ENCODE results near the gene CUL4B.
A peak's percentile ranks its signal among the peaks of the same experiment; 100 is the strongest.
"Not testable (repeated sequence)": the region's sequence is repeated elsewhere in the genome, so short reads cannot be mapped to it uniquely, and the experiment has no call there.

Gene CUL4B

DNA sequence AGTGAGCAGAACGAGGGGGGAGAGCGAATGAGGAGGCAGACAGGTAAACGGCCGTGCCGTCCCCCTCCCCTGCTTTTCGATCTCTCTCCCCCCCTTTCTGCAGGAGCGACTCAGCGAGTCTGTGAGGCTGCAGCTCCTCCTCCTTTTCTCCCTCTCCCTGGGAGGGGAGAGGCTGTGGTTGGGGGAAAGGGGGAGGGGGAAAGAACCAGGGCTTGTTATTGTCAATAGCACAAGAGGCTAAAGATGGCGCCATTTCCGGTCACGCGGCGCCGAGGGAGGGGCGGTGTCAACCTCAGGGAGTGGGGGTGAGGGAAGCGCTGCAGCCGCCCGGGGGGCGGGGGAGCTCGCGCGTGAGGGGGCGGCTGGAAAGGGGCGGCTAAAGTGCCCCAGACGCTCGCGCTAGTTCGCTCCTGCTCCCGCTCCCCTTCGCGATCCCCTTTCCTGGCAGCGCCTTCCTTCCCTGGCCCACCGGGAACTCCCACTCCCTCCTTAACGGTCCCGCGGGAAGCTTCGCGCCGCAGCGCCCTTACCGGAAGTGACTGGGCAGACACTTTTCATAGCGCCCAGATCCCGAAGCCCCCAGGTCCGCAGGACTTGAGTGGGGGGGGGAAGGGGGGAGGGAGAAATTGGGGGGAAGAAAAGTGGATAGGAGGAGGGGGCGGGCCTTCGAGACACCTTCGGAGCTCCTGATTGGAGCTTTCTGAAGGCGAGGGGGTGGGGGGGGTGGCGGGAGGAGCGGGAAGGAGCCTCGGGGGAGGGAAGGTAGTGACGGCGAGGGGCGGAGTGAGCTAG, at the start of gene CUL4B:
Gene CUL4B, minus strand, starts transcription at position 121 of the 792 bp plus-strand sequence. CDS start 324 bp downstream, outside the sequence.
- peak; percentile 74 to 84 for DNase-seq (ENCODE audit: low read depth in 2 of 2)

DNA sequence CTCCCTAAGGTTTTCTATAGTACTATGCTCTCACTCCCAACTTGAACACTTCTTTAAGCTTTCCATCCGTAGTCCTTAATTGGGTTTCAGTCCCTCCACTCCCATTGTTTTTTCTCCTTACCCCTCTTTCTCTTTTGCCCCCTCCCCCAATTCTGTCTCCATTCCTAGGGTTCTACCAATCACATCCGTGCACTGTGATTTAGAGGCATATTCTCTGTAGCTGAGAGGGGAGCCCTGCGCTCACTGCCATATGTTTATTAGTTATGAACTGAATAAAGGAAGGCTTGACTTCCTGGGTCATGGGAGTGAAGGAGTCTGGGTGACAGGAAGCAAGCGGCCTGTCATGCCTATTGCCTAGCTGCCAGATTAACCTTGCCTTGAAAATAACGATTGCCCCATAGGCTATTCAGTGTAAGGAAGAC, 43.6 kb upstream of the CUL4B start:
- no peak for DNase-seq (ENCODE audit: low read depth in 2 of 2)

DNA sequence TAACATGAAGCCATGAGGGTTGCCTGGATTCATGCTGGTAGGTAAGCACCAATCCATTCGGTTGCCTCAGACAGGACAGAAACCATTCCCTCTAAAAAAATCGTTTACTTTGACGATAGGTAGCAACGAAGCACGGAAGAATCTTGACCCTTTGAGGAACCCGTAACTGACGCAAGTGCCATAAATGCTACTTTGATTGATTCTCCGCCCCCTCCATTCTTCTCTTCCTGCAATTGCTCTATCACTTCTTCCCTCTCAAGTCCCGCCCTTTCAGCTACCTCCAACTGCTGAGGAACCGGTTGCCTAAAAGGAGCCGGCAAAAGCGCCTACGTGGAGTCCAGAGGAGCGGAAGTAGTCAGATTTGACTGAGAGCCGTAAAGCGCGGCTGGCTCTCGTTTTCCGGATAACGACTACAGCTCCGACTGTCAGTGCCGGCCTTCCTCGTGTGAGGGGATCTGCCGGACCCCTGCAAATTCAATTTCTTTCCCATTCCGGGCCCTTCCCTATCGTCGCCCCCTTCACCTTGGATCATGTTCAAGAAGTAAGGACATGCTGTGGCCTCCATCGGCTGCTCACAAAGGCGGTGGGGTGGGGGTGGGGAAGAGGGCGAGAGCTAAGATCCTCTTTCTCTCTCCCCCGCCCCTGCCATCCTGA, 43.1 kb upstream of the CUL4B start, which contains the start of gene MCTS1:
Gene MCTS1, plus strand, starts transcription at position 395 of the 654 bp plus-strand sequence. Its CDS starts 136 bp downstream, at position 531.
- DNase-seq (ENCODE audit: low read depth in 2 of 2): peak; percentile 31 to 58

DNA sequence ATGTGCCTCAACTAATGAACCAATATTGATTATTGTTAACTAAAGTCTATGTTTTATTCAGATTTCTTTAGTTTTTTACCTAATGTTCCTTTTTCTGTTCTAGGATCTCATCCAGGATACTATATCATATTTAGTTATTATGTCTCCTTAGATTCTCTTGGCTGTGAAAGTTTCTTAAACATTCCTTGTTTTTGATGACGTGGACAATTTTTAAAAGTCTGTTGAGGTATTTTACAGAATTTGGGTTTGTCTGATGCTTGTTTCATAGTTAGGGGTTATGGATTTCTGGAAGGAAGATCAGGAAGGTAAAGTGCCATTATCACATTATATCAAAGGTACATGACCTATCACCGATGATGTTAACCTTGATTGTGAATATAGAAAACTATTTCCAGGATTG, 24.9 kb upstream of the CUL4B start:
- no peak for DNase-seq (ENCODE audit: low read depth in 2 of 2)

DNA sequence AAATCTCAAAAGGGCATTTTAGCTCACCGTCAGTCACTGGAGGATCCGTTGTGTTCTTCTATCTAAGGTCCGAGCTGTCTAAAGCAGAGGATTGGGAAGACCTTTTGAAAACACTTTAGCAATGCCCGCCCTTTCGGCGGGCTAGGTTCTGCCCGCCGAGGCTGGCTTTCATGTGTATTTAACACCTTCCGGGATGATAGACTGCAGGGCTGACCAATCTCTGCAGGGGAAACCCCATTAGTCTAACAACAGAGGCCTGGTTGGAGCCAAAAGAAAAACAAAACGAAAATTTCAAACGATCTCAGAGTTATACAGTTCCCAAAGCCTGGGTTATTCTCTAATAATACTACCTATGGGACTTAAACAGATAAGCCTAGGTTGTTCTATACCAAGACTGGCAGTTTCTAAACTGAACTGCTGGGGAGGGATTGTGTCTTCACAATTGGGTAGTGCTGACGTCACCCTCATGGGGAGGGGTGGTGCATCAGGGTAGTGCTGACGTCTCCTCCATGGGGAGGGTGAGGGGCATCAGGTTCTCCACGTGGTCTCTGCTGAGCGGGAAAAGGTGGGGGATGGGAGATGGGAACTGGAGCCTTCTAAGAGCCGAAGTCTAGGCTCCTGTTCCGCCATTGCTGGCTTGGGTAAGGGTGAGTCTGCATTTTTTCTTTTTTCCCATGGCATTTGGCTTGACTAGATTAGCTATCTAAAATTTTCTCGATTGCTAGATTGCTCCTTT, 14.8 kb upstream of the CUL4B start:
- no peak for DNase-seq (ENCODE audit: low read depth in 2 of 2)

DNA sequence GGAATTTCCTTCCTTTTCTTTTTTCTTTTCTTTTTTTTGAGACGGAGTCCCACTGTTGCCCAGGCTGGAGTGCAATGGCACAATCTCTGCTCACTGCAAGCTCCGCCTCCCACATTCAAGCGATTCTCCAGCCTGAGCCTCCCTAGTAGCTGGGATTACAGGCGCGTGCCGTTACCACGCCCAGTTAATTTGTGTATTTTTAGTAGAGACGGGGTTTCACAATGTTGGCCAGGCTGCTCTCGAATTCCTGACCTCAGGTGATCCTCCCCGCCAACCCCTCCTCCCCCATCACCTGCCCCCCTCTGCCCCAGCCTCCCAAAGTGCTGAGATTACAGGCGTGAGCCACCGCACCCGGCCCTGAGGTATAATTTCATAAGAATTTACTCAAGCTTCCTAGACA, 13.0 kb upstream of the CUL4B start:
- not testable (repeated sequence) for DNase-seq (ENCODE audit: low read depth in 2 of 2)

DNA sequence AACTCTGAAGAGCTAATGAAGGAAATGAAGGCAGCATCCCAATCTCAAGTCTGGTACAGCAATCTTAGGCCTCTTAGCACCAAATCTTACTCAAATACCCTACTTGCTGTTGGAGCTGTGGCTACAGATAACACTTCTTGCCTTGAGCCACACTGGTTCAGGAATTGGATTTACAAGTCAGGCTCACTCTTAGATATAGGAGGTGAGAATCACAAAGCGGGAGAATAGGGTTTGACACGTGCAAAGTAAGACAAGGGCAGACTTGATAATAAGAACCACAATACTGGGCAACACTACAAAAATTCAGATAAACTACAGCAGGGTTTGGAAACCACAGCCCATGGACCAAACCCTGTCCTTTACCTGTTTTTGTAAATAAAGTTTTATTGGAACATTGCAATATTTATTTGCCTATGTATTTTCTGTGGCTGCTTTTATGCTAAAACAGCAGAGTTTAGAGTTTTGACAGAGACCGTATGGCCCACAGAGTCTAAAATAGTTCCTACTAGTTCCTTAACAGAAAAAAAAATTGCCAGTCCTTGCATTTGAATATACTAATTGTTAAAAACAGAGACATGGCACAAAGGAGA, 9.3 kb upstream of the CUL4B start:
- DNase-seq (ENCODE audit: low read depth in 2 of 2): no peak

DNA sequence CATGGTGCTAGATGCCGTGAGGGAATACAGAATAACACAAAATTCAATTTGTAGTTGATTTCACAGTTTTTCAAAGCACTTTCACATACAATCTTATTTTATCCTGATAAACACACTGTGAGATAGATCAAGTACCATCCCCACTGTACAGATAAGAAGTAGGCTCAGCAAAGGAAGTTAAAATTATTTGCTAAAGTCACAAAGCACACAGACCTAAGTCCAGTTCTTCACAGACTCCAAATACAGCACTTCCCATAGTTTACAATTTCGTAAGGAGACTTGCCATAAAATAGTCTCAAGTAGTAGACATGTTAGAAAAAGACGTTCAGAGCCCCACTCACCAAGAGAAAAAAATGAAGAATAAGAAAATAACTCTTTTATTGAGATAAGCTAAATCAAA, 7.8 kb upstream of the CUL4B start:
- no peak for DNase-seq (ENCODE audit: low read depth in 2 of 2)

DNA sequence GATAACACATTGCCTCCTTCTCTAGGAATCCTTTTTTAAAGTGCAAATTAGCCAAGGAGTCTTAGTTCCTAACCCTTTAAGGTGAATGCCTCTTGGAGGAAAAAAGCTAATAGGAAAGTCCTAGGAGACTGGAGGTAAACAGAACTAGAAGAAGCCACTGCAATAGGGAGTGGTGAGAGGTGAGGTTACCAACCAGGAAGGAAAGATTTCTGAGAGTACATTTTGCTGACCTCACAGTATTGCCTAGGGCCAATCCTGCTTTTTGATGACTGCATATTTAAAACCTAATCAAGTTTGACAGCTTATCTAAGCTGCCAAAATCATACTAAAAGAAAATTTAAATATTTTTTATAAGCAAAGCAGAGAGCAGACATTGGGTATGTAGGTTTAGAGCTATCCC, 7.3 kb upstream of the CUL4B start:
- no peak for DNase-seq (ENCODE audit: low read depth in 2 of 2)

DNA sequence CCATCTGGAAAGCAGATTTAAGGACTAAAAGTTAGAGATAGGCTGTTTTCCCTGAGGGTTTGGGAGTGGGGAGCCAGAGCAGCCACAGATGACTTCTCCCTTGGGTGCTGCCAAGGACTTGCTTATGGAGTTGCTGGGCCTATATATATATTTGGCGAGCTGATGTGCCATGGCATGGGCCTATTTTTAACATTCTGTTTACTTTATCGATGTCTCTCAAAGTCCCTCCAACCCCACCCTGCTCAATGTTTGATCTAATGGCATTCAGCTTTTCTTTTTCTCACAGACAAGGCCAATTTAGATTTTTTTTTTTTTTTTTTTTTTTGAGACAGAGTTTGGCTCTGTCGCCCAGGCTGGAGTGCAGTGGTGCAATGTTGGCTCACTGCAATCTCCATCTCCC, 6.1 kb upstream of the CUL4B start:
- DNase-seq (ENCODE audit: low read depth in 2 of 2): no peak

DNA sequence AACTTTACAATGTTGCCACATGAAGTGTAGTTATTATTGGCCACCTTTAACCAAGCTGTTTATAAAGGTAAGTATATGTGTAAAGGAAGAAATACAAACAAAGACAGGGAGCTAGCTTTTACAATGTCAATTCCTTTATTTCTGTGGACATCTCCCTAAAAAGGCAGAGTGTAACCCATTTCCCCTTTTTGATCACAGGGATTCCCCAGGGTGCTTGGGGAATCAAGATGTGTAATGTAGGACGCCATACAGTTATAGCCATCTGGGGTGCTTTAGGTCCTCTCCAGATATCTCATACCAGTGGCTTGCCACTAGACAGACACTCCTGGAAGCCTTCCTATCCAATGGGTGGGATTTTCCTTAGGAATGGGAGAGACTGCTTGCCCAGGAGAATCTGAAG, 4.2 kb upstream of the CUL4B start:
- no peak for DNase-seq (ENCODE audit: low read depth in 2 of 2)

DNA sequence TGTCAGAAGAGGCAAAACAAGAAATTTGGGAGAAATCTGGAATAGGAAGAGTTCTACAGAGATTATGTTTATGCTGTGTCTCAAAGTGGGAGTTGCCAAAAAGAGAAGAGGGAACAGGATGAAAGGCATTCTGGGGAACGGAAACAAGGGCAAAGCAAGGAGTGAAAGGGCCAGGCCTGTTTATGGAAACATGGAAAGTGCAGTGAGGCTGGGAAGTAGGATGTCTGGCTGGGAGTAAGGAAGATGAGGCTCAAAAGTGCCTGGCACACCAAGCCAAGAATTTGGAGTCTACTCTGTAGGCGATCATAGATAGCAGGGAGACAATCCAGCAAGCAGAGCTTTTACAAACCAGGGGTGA, 1.8 kb upstream of the CUL4B start:
- no peak for DNase-seq (ENCODE audit: low read depth in 2 of 2)

DNA sequence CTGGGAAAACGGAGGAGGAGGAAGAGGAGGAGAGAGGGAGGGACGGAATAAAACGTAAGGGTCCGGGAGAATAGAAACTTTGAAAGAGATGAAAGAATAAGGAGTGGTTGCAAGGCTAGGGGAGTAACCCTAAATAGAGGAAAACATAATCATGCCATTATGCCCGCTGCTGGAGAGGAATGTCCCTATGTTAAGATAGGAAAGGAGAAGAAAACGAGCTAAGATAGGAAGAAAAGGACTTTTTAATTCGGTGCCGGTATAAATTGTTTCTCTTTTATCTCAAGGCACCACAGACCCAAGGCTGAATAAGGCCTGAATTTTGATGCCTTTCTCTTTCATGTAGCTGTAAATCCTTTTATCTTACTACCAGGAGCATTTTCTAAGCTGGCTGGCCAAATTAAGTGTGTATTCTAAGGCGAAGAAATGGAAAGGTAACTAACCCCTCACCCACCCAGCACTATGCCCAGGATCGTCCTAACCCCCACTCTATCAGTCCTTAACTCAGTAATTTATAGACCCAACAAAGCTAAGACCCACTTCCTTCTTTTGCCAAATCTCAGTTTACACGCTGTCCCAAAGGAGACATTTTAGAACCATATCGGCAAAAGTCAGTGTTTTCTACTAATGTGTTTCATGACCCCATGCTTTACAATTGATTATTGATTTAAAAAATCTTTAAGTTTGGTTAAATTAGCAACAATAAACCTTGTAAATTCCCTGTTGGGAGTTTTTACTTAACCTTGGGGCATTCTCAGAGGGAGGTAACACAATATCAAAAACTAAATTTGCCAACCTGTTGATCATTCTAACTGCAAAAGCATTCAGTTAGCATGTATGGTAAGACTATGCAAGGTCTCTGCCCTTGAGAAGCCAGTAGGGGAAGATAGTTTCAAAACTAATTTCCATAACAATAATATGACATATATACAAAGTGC, 1.1 kb upstream of the CUL4B start:
- DNase-seq (ENCODE audit: low read depth in 2 of 2): no peak

DNA sequence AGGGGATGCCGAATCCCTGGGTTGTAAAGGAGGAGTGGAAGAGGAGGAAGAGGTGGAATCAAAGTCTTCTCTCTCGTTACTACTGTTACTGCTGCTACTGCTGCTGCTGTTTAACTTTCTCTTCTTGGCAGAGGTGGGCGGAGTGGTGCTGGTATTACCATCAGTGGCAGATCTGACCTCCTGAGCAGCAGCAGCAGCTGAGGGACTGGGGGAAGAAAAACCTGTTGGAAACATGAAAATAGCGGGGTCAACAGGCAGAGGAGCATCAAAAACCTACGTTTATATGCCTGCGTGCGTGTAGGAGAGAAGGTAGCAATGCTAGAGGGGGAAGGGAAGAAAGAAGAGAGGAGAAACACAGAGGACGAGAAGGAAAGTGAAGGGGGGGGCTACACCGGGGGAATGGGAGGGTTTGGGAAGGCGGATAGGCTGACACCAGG, 339 bp downstream of the CUL4B start:
- DNase-seq (ENCODE audit: low read depth in 2 of 2): peak; percentile 7 to 11

DNA sequence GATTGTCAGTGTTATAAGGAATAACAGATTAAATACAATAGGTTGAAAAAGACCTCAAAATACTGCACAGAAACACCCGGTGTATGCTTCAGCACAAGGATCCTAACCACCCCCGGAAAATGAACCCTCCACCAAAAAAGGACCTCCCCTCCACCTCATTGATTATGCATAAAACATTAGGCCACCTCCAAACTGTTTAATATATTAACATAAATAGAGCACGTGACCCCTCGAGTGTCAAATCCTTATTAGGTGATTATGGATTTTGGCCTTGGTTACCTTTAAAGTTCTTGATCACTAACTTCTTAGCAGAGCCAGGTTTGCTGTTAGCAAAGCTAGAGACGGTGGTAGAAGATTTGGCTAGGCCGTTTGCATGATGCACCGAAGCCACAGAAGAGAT, 958 bp downstream of the CUL4B start:
- no peak for DNase-seq (ENCODE audit: low read depth in 2 of 2)

DNA sequence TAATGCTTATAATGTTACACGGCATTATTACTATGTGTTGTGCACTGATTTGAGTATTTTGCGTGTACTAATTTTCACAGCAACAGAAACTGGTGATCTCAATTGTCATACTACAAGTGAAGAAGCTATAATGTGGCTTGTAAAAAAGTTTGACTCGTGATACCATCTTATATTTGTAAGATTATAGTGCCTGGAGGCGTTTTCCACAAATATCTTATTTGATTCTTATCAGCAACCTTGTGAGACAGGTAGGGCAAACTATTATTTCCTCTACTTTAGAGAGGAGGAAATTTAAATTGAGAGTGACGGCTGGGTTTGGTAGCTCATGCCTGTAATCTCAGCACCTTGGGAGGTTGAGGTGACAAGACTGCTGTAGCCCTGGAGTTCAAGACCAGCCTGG, 4.5 kb downstream of the CUL4B start:
- no peak for DNase-seq (ENCODE audit: low read depth in 2 of 2)

DNA sequence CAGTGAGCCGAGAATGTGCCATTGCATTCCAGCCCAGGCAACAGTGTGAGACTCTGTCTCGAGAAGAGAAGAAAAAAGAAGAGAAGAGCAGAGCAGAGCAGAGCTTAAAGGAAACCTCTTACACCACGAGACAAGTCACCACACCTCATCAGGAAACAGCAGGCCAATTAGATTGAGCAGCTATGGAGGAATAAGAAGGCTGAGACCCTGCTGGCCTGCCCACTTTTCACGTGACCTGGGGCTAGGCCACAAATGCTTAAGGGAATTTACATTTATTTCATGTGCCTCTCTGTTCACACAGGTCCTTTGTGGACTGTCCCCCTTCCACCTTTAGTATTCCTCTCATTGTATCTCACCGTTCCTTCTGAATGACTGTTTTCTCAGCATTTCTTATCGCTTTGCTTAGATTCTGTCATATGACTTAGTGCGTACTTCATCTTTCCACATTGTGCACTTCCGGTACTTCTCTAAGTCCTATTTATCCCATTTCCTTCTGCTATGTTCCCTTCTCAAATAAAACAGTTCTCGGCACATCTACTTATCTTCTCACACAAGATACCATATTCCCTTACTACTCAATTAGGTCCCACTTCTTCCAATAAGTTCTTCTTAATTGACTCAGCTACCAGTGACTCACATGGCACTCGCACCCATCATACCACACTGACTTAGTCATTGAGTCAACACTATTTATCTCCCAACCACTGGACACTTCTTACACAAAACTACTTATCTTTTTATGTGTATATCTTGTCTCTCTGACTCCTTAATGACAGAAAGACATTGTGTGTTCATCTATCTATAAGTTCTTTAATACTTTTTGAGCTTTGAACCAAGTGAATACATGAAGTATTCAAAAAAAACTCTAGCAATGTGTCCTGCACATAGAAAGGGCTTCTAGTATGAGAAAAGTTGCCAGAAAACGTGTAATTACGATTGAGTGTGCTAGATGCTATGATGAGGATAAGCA, 11.0 kb downstream of the CUL4B start:
- DNase-seq (ENCODE audit: low read depth in 2 of 2): no peak

DNA sequence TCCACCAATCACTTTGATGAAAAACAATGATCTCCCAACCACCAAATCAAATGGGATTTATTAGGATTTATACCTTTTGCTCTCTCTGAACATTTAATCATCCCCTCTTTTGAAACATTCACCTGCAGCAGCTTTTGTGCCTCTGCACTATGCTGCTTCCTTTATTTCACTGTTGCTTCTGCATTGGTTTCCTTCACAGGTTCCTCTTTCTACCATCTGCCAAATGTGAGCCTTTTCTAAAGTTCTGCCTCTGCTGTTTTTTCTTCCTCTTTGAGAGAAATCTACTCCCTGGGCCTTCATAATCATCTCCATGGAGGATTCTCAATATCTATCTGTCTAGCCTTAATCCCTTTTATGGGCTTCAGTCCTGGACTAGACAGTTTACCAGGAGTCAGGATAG, 24.7 kb downstream of the CUL4B start:
- DNase-seq (ENCODE audit: low read depth in 2 of 2): no peak

DNA sequence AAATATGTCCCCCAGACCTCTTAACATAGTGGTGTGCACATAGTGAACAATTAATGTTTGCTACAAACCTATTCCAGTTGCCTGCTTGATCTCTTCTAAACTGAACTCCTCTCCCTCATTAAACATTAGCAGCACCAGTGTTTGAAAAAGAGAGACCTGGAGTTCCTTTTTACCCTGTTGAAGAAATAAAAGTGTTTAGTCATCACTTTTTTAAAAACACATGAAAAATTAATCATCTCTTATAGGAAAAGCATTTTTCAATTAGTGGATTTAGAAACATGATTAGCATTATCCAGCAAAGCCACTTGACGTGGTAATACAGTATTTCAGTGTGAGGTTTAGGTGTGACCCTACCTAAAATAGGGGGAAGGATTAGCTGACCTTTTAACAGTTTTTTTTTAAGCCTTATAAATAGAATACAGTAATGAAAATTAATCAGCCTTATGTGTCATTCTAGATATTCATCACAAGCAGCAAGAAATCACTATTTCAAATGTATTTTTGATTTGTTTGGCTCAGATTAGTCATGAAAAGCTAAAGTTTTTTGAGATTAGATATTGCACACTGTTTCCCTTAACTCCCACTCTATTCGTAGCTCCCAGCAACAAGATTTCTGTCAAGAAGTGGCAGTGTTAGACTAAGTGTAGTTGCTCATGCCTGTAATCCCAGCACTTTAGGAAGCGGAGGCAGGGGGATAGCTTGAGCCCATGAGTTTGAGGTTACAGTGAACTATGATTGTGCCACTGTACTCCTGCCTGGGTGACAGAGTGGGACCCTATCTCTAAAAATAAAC, 26.2 kb downstream of the CUL4B start:
- no peak for DNase-seq (ENCODE audit: low read depth in 2 of 2)
